ENCODE results near the gene RPS3. TPM values are rescaled to one million over a fixed set of nuclear protein-coding genes. Genes with fewer than 3 reads are reported as not detected.

The RPS3 gene
- total and polyA plus RNA-seq, 2 of the 13 experiments (the other 11 are each of a cell fraction or from before 2014, with no cell fraction given), result 2,143 to 3,616 TPM

GRCh38 chr11:75350743-75351540, 48.4 kb upstream of the RPS3 start:
- peaks cover 62% of the 10 kb centered on the region for H3K4me1 ChIP-seq (ENCODE audit: insufficient read depth, low read length)
- TF ChIP-seq UBTF (CRISPR knock-in tag; IDR thresholded peaks at IDR 0.05) (peak; percentile 45), TOPORS (CRISPR knock-in tag; IDR thresholded peaks at IDR 0.05) (0 out of 2 replicates have a peak, but pooled peaks have one; percentile 12), YEATS4 (CRISPR knock-in tag; IDR thresholded peaks at IDR 0.05; ENCODE audit: borderline replicate concordance) (0 out of 2 replicates have a peak, but pooled peaks have one; percentile 26), ZBTB46 (CRISPR knock-in tag; IDR thresholded peaks at IDR 0.05; ENCODE audit: borderline replicate concordance) (0 out of 2 replicates have a peak, but pooled peaks have one; percentile 49), ZNF296 (CRISPR knock-in tag; conservative IDR thresholded peaks at IDR 0.05) (peak; percentile 12), GFI1 (CRISPR knock-in tag; IDR thresholded peaks at IDR 0.05; ENCODE audit: borderline replicate concordance) (0 out of 2 replicates have a peak, but pooled peaks have one; percentile 36), JUND (CRISPR knock-in tag; IDR thresholded peaks at IDR 0.05) (peak; percentile 64; the same call in 1 of the 2 replicates), PHF8 (CRISPR knock-in tag; IDR thresholded peaks at IDR 0.05) (peak; percentile 35; the same call in 1 of the 2 replicates), ZNF317 (CRISPR knock-in tag; IDR thresholded peaks at IDR 0.05) (no peak), MAFG (CRISPR knock-in tag; IDR thresholded peaks at IDR 0.05) (0 out of 2 replicates have a peak, but pooled peaks have one; percentile 19)
- TF ChIP-seq, protein P1, sequence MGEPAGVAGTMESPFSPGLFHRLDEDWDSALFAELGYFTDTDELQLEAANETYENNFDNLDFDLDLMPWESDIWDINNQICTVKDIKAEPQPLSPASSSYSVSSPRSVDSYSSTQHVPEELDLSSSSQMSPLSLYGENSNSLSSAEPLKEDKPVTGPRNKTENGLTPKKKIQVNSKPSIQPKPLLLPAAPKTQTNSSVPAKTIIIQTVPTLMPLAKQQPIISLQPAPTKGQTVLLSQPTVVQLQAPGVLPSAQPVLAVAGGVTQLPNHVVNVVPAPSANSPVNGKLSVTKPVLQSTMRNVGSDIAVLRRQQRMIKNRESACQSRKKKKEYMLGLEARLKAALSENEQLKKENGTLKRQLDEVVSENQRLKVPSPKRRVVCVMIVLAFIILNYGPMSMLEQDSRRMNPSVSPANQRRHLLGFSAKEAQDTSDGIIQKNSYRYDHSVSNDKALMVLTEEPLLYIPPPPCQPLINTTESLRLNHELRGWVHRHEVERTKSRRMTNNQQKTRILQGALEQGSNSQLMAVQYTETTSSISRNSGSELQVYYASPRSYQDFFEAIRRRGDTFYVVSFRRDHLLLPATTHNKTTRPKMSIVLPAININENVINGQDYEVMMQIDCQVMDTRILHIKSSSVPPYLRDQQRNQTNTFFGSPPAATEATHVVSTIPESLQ (CRISPR knock-in tag; conservative IDR thresholded peaks at IDR 0.05), result 0 out of 2 replicates have a peak, but pooled peaks have one; percentile 9
- TF ChIP-seq, protein P2, sequence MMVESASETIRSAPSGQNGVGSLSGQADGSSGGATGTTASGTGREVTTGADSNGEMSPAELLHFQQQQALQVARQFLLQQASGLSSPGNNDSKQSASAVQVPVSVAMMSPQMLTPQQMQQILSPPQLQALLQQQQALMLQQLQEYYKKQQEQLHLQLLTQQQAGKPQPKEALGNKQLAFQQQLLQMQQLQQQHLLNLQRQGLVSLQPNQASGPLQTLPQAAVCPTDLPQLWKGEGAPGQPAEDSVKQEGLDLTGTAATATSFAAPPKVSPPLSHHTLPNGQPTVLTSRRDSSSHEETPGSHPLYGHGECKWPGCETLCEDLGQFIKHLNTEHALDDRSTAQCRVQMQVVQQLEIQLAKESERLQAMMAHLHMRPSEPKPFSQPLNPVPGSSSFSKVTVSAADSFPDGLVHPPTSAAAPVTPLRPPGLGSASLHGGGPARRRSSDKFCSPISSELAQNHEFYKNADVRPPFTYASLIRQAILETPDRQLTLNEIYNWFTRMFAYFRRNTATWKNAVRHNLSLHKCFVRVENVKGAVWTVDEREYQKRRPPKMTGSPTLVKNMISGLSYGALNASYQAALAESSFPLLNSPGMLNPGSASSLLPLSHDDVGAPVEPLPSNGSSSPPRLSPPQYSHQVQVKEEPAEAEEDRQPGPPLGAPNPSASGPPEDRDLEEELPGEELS (CRISPR knock-in tag; IDR thresholded peaks at IDR 0.05), result peak; percentile 8; the same call in 1 of the 2 replicates

More at GRCh38 chr11:75350743-75351540, 48.4 kb upstream of the RPS3 start:
- Histone ChIP-seq H3K79me2 (ENCODE audit: insufficient read depth, low read length) (peaks cover 51% of the 10 kb centered on the region), H3K9me3 (ENCODE audit: low read length) (no peaks in the 10 kb centered on the region), H2AFZ (ENCODE audit: low read length) (no peak overlapping the region), H3K27me3 (ENCODE audit: control insufficient read depth in 1 of 2, insufficient read depth in 2 of 2, low read length in 2 of 2) (peaks cover 3 to 8% of the 10 kb centered on the region in 2 experiments; a peak in 2 of 5 replicates), H4K20me1 (ENCODE audit: insufficient read depth, low read length) (peaks cover 22% of the 10 kb centered on the region; the same call in 1 of the 2 replicates), H3K9ac (ENCODE audit: insufficient read depth, low read depth, low read length) (peak overlapping the region; percentile 85), H3K4me2 (ENCODE audit: low read depth, low read length) (peak overlapping the region; percentile 99), H3K4me3 (replicated peaks in 1 of 3; ENCODE audit: insufficient read depth in 1 of 3, low read depth in 2 of 3, low read length in 3 of 3) (peak overlapping the region; percentile 63 to 86 (median 84)), H3K27ac (ENCODE audit: extremely low read length, insufficient read depth, low read length) (peak overlapping the region; percentile 85), H3K36me3 (replicated peaks in 1 of 2; ENCODE audit: control insufficient read depth in 1 of 2, insufficient read depth in 2 of 2, low read length in 2 of 2) (no peaks in the 10 kb centered on the region)
- 13% methylated on average over 12 of the region's 47 CpGs for WGBS (ENCODE audit: low lambda C conversion rate)
- ATAC-seq (peak; percentile 48), DNase-seq (ENCODE audit: low spot score) (no peak), FAIRE-seq (no peak)
- in situ Hi-C loops (cut with HindIII; ENCODE audit: extremely low pct_ligation_motif_present, low pct_unique_long_range_greater_than_20kb) (no loop called here), intact Hi-C loops (cut with micrococcal nuclease; ENCODE audit: unreplicated experiment) (no loop called here)
- CTCF ChIA-PET (ENCODE audit: low intra/inter-chr PET ratio, low total read pairs), result interaction anchor here (1.5 kb wide), 1 partner anchor 34 kb away, joined by 6 read pairs; no protein-coding TSS in a partner anchor
- BruUV-seq (replicated peaks), result TSS peak; percentile 49
- POLR2A ChIA-PET, result interaction anchor here (3.7 kb wide), 1 partner anchor 10 kb away, joined by 20 read pairs; no protein-coding TSS in a partner anchor

Data from HepG2 (cell line).